IMR-90 (cell line): ENCODE measurements around the gene NDEL1. TPM values are rescaled to one million over a fixed set of nuclear protein-coding genes. Genes with fewer than 3 reads are reported as not detected.

Source experiments
- ATAC-seq: fragments of 200-7000 bp; cut with Tn5 transposase; 2 replicates; pipeline ENCODE4 v1.9.1; 2020; ENCODE audit warnings: low read depth, mild to moderate bottlenecking, moderate library complexity
- BruUV-seq: library from RNA; stranded (reverse); fragments of 400-500 nt; replicated peaks from 2 replicates; lab custom pipeline; 2021; lab: Mats Ljungman, UMichigan
- CTCF ChIA-PET: fragments of 300-600 bp; formaldehyde crosslinking; extraction: SDS; loops from one replicate; lab custom pipeline; 2021; ENCODE audit warnings: antibody characterized with exemption; lab: Yijun Ruan, JAX
- POLR2A ChIA-PET: fragments of 300-600 bp; sonication (Branson Sonifier 250); formaldehyde crosslinking; loops from one replicate; lab custom pipeline; 2022; ENCODE audit warnings: antibody characterized with exemption; ENCODE audit not compliant: unreplicated experiment; lab: Charles Lee
- DNase-seq: peaks from one replicate; pipeline ENCODE4 v3.0.0; 2013
- H2AFZ ChIP-seq: replicated peaks from 2 replicates; pipeline ENCODE3; 2013; ENCODE audit warnings: low read length, mild to moderate bottlenecking; ENCODE audit not compliant: poor library complexity
- H2AK5ac ChIP-seq: 2 replicates; pipeline ENCODE4 v1.6.1; 2013; ENCODE audit warnings: low read depth, low read length, inconsistent platforms
- H2AK9ac ChIP-seq: replicated peaks from 2 replicates; pipeline ENCODE3; 2013; ENCODE audit warnings: mild to moderate bottlenecking, low read depth, low read length, moderate library complexity; ENCODE audit not compliant: poor library complexity
- H2BK120ac ChIP-seq: 2 replicates; pipeline ENCODE4 v1.6.1; 2013; ENCODE audit warnings: low read depth, low read length, inconsistent platforms
- H2BK15ac ChIP-seq: 3 replicates; pipeline ENCODE4 v1.6.1; 2013; ENCODE audit warnings: low read depth, low read length, inconsistent platforms
- H2BK20ac ChIP-seq: 2 replicates; pipeline ENCODE4 v1.6.1; 2013; ENCODE audit warnings: low read depth, mild to moderate bottlenecking, inconsistent platforms, low read length, moderate library complexity
- H2BK5ac ChIP-seq: 2 replicates; pipeline ENCODE4 v1.6.1; 2013; ENCODE audit warnings: mild to moderate bottlenecking, low read depth, low read length, inconsistent platforms; ENCODE audit not compliant: poor library complexity, severe bottlenecking
- H3K14ac ChIP-seq: replicated peaks from 2 replicates; pipeline ENCODE4 v1.6.1; 2013; ENCODE audit warnings: low read depth, low read length, inconsistent platforms
- H3K18ac ChIP-seq: 2 replicates; pipeline ENCODE4 v1.6.1; 2013; ENCODE audit warnings: low read depth, low read length, control low read depth
- H3K23ac ChIP-seq: 2 replicates; pipeline ENCODE4 v1.6.1; 2013; ENCODE audit warnings: low read depth, low read length, inconsistent platforms
- H3K27ac ChIP-seq: 2 replicates; pipeline ENCODE4 v1.5.1; 2013; ENCODE audit warnings: mild to moderate bottlenecking, control low read depth, low read length; ENCODE audit not compliant: insufficient read depth
- H3K27me3 ChIP-seq: 2 replicates; pipeline ENCODE4 v1.6.1; 2013; ENCODE audit warnings: low read length; ENCODE audit not compliant: control insufficient read depth, insufficient read depth
- H3K36me3 ChIP-seq: 2 replicates; pipeline ENCODE4 v1.6.1; 2013; ENCODE audit warnings: low read length, mixed read lengths; ENCODE audit not compliant: control insufficient read depth, insufficient read depth
- H3K4ac ChIP-seq: 2 replicates; pipeline ENCODE4 v1.6.1; 2013; ENCODE audit warnings: low read depth, low read length, inconsistent platforms
- H3K4me1 ChIP-seq: 2 replicates; pipeline ENCODE4 v1.6.1; 2013; ENCODE audit warnings: low read length, mixed read lengths; ENCODE audit not compliant: control insufficient read depth, insufficient read depth
- H3K4me2 ChIP-seq: 2 replicates; pipeline ENCODE4 v1.6.1; 2013; ENCODE audit warnings: low read depth, mild to moderate bottlenecking, control low read depth, low read length, moderate library complexity
- H3K4me3 ChIP-seq: 2 replicates; pipeline ENCODE4 v1.5.1; 2013; ENCODE audit warnings: low read depth, mild to moderate bottlenecking, control low read depth, low read length, moderate library complexity; ENCODE audit not compliant: insufficient read depth
- H3K56ac ChIP-seq: 2 replicates; pipeline ENCODE4 v1.6.1; 2013; ENCODE audit warnings: low read length, inconsistent platforms; ENCODE audit not compliant: insufficient read depth; ENCODE audit errors: extremely low read depth
- H3K79me1 ChIP-seq, 2 experiments: 2 replicates each; pipeline ENCODE4 v1.6.1; 2013; ENCODE audit warnings: low read length in 2 of 2, inconsistent platforms in 1 of 2, low read depth in 1 of 2
- H3K9ac ChIP-seq: 2 replicates; pipeline ENCODE4 v1.6.1; 2013; ENCODE audit warnings: low read depth, low read length, control low read depth
- H3K9me1 ChIP-seq: 2 replicates; pipeline ENCODE4 v1.6.1; 2013; ENCODE audit warnings: low read length, inconsistent platforms; ENCODE audit not compliant: insufficient read depth
- H3K9me3 ChIP-seq: 2 replicates; pipeline ENCODE4 v1.6.1; 2013; ENCODE audit warnings: low read length; ENCODE audit not compliant: control insufficient read depth, insufficient read depth
- H4K20me1 ChIP-seq: 2 replicates; pipeline ENCODE4 v1.6.1; 2013; ENCODE audit warnings: low read length, inconsistent platforms; ENCODE audit not compliant: insufficient read depth
- H4K5ac ChIP-seq: 2 replicates; pipeline ENCODE4 v1.6.1; 2013; ENCODE audit warnings: mild to moderate bottlenecking, low read depth, low read length, control low read depth
- H4K8ac ChIP-seq, 2 experiments: 2 replicates each; pipeline ENCODE4 v1.6.1; 2013; ENCODE audit warnings: low read depth in 2 of 2, low read length in 2 of 2, control low read depth in 1 of 2, inconsistent platforms in 1 of 2
- H4K91ac ChIP-seq: 2 replicates; pipeline ENCODE4 v1.6.1; 2013; ENCODE audit warnings: low read depth, low read length, inconsistent platforms; ENCODE audit not compliant: insufficient read depth
- CEBPB ChIP-seq: IDR thresholded peaks from 2 replicates; pipeline ENCODE4 v1.6.1; 2012; ENCODE audit warnings: low read depth, low read length, improper control_type of control experiment
- CTCF ChIP-seq: conservative IDR thresholded peaks from 2 replicates; pipeline ENCODE4 v1.5.1; 2012; ENCODE audit warnings: mild to moderate bottlenecking, low read depth, low read length, improper control_type of control experiment
- ELK1 ChIP-seq: fragments of 150-350 bp; IDR thresholded peaks from 2 replicates; pipeline ENCODE4 v1.6.1; 2016; ENCODE audit warnings: low read depth, mild to moderate bottlenecking, low read length, moderate library complexity, borderline replicate concordance
- FOS ChIP-seq: fragments of 150-350 bp; IDR thresholded peaks from 2 replicates; pipeline ENCODE4 v1.6.1; 2016; ENCODE audit warnings: low read depth, low read length
- MAFK ChIP-seq: IDR thresholded peaks from 2 replicates; pipeline ENCODE4 v1.6.1; 2012; ENCODE audit warnings: low read depth, low read length, improper control_type of control experiment
- MAZ ChIP-seq: IDR thresholded peaks from 2 replicates; pipeline ENCODE4 v1.6.1; 2012; ENCODE audit warnings: low read depth, mild to moderate bottlenecking, low read length, improper control_type of control experiment, moderate library complexity, borderline replicate concordance
- MXI1 ChIP-seq: IDR thresholded peaks from 2 replicates; pipeline ENCODE4 v1.6.1; 2012; ENCODE audit warnings: low read depth, mild to moderate bottlenecking, low read length, moderate library complexity, borderline replicate concordance
- NFE2L2 ChIP-seq: fragments of 150-350 bp; IDR thresholded peaks from 2 replicates; pipeline ENCODE4 v1.6.1; 2016; ENCODE audit warnings: low read depth, mild to moderate bottlenecking, low read length
- RAD21 ChIP-seq: IDR thresholded peaks from 2 replicates; pipeline ENCODE4 v1.6.1; 2012; ENCODE audit warnings: low read length, improper control_type of control experiment
- RCOR1 ChIP-seq: IDR thresholded peaks from 2 replicates; pipeline ENCODE4 v1.6.1; 2012; ENCODE audit warnings: mild to moderate bottlenecking, low read length, improper control_type of control experiment; ENCODE audit not compliant: insufficient replicate concordance
- RFX5 ChIP-seq: IDR thresholded peaks from 2 replicates; pipeline ENCODE4 v1.8.0; 2012; ENCODE audit warnings: low read depth, mild to moderate bottlenecking, low read length, moderate library complexity
- USF2 ChIP-seq: fragments of 150-350 bp; IDR thresholded peaks from 2 replicates; pipeline ENCODE4 v1.6.1; 2017; ENCODE audit warnings: mild to moderate bottlenecking, antibody characterized with exemption, low read length, low read depth
- WGBS, 2 experiments: methylation state at CpG; one replicate each; pipeline versions ENCODE4 v1.1.5 to v1.1.7; 2013; ENCODE audit warnings: missing lambda C conversion rate in 2 of 2; ENCODE audit not compliant: insufficient read length in 1 of 2; ENCODE audit errors: extremely low coverage in 2 of 2; 5-methylcytosine and 5-hydroxymethylcytosine counted together
- dilution Hi-C: fragments of 300-500 bp; cut with HindIII; formaldehyde crosslinking; loops from one replicate; pipeline ENCODE4 v1.14.3; 2018; ENCODE audit warnings: low sequenced_read_pairs; ENCODE audit not compliant: unreplicated experiment
- in situ Hi-C: fragments of 300-500 bp; cut with MboI; formaldehyde crosslinking; loops from 3 replicates; pipeline ENCODE4 v1.14.3; 2019; ENCODE audit warnings: low sequenced_read_pairs, inconsistent platforms, mixed read lengths
- intact Hi-C: fragments of 100-400 bp; cut with micrococcal nuclease; formaldehyde crosslinking; loops from 2 replicates; pipeline ENCODE4 v1.10.0; 2022
- polyA plus RNA-seq, 3 experiments: library from polyadenylated mRNA; depleted of rRNA; stranded (reverse); fragments of >200 nt; gene quantifications; 2 replicates each; pipeline ENCODE4 v1.2.3, GENCODE V29; 2012; ENCODE audit warnings: low replicate concordance in 1 of 3
- total RNA-seq: library from RNA; depleted of rRNA; stranded (reverse); fragments of >200 nt; gene quantifications from 2 replicates; pipeline ENCODE4 v1.2.3, GENCODE V29; 2012

NDEL1 gene
- total and polyA plus RNA-seq, 2 of the 4 experiments (the other 2 are of a cell fraction) = 28.9 to 95.6 TPM

GRCh38 chr17:8481089-8481488, 45.4 kb downstream of the NDEL1 start:
- WGBS, 2 experiments = 94% methylated on average over 7 of the region's 22 CpGs; no CpG with 5 or more reads in 1 of the 2 experiments
- H4K20me1 ChIP-seq = peaks cover 15% of the 10 kb centered on the region; the same call in 1 of the 2 replicates
- in situ Hi-C loops = no loop called here
- H2AK5ac ChIP-seq = no peak overlapping the region
- ChIA-PET CTCF (no interaction called here), POLR2A (interaction anchor here (0.6 kb wide), 1 partner anchor 108 kb away, joined by 3 read pairs; no protein-coding TSS in a partner anchor)
- H3K9ac ChIP-seq = no peak overlapping the region
- no peak overlapping the region for H4K91ac ChIP-seq
- H4K8ac ChIP-seq = no peak overlapping the region
- H3K18ac ChIP-seq = no peak overlapping the region
- H3K27me3 ChIP-seq = no peaks in the 10 kb centered on the region
- H3K79me1 ChIP-seq = peaks cover 9 to 34% of the 10 kb centered on the region in 2 experiments; a peak in 2 of 4 replicates
- no peak overlapping the region for H2AFZ ChIP-seq
- H3K27ac ChIP-seq = no peak overlapping the region
- dilution Hi-C loops = no loop called here
- H3K4me3 ChIP-seq = no peak overlapping the region
- H2BK120ac ChIP-seq = no peak overlapping the region
- intact Hi-C loops = no loop called here
- peaks cover 9% of the 10 kb centered on the region for H3K4me1 ChIP-seq
- no peak overlapping the region for H4K5ac ChIP-seq
- no peak for ATAC-seq
- no peak overlapping the region for H2AK9ac ChIP-seq
- H3K4me2 ChIP-seq = no peak overlapping the region
- H3K56ac ChIP-seq = no peak overlapping the region
- H3K4ac ChIP-seq = no peak overlapping the region
- no peak overlapping the region for H2BK15ac ChIP-seq
- no peak overlapping the region for H2BK5ac ChIP-seq
- BruUV-seq = no TSS peak
- no peak overlapping the region for H2BK20ac ChIP-seq
- 0 out of 2 replicates have a peak, but pooled peaks cover 7% of the 10 kb centered on the region for H3K9me1 ChIP-seq
- DNase-seq = no peak
- H3K14ac ChIP-seq = no peak overlapping the region
- H3K9me3 ChIP-seq = no peaks in the 10 kb centered on the region
- TF ChIP-seq MAFK (no peak), MAZ (no peak), RAD21 (no peak), FOS (no peak), USF2 (no peak), RFX5 (no peak), CEBPB (no peak), RCOR1 (no peak), NFE2L2 (no peak), ELK1 (no peak), CTCF (no peak), MXI1 (no peak)
- peaks cover 70% of the 10 kb centered on the region for H3K36me3 ChIP-seq
- H3K23ac ChIP-seq = no peak overlapping the region
